Stimulated activated CD8-positive, alpha-beta memory T cell treated with anti-CD3 and anti-CD28 coated beads, Interleukin-4, amount 100 ng/mL, for 4 hours (primary cell): ENCODE data around the gene FBXO4.
"Not testable (repeated sequence)": the region's sequence is repeated elsewhere in the genome, so short reads cannot be mapped to it uniquely, and the experiment has no call there.

Experiments used
- DNase-seq, 2 donors: peaks; one replicate each; pipeline ENCODE4 v3.0.0-alpha.2; 2020; ENCODE audit warnings: low read depth in 2 of 2, low spot score in 1 of 2

Gene FBXO4

GRCh38 chr5:41921874-41922273, 3.2 kb upstream of the FBXO4 start:
- DNase-seq: no peak

DNA sequence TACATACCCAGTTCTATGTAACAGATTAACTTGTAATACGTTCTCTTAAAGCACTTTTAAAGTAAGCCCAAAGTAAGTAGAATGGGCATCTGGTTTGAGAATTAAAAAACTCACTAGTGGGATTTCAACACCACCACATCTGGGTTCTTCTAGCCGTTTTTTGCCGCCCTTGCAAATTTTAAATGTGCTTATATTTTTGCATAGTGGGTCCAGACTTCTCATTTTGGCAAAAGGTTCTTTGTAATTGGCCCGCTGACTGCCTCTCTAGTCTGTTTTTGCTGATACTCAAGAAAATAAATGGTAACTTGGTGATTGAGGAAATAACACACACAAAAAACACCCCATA, 582 bp upstream of the FBXO4 start:
- no peak for DNase-seq

DNA sequence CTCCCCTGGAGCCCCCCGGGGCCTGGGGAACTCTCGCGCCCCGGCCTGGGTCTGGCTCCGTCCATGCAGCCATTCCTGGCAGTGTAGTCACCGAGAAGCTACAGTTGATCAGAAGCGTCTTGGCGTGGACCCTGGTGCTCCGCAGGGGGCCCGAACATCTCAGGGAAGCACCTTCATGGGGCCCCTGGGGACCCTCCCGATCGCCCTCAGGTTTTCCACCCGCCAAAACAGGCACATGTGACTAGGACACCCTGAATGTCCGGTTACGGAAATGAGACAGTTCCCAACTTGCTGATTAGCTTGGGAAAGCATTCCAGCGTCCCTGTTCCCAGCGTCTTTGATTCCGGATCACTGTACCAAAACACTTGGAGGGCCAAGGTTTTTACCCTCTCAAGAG, 472 bp downstream of the FBXO4 start:
- DNase-seq: no peak

GRCh38 chr5:41927604-41928003, 2.5 kb downstream of the FBXO4 start:
- no peak for DNase-seq

- DNase-seq: no peak
These were observed 4.0 kb downstream of the FBXO4 start for GRCh38 chr5:41929035-41929434.

DNA sequence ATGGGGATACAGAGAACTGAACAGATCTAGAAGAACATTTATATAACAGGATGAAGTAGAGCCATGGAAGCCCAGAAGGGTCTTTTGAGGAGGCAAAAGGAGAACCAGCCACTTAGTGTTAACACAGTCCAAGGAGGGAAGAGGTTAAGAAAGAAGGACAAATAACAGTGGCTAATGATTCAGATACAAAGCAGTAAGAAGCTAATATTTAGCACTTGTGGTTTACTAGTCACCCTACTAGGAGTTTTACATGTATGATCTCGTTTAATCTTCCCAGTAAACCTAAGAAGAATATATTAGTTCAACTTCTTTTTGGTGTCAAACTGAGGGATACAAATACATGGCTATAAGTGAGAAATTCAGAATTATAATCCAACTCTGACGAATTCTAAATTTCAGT, 7.7 kb downstream of the FBXO4 start:
- no peak for DNase-seq

DNA sequence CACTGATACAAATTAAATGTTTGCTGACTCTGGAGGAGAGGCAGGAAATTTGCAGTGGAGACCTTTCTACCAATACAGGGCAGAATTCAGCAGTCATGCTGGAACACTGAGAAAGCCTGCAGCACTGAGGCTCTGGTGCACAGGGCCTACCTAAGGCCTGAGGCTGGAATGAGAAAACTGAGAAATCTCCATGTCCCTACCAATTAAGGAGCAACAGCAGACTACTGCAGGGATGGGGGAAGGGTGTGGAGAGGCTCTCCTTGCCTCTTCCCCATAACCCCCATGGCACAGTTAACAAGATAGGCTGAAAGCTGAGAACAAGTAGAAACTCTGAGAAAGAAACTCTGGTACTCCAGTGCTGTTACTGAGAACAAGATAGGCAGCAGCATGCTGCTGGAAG, 10.5 kb downstream of the FBXO4 start:
- no peak for DNase-seq

- no peak for DNase-seq
These were observed 15.6 kb downstream of the FBXO4 start for GRCh38 chr5:41940641-41941040.

GRCh38 chr5:41945332-41945955, 20.4 kb downstream of the FBXO4 start:
- DNase-seq: not testable (repeated sequence)

- DNase-seq: no peak
These were observed 26.1 kb downstream of the FBXO4 start for GRCh38 chr5:41951224-41951623.

DNA sequence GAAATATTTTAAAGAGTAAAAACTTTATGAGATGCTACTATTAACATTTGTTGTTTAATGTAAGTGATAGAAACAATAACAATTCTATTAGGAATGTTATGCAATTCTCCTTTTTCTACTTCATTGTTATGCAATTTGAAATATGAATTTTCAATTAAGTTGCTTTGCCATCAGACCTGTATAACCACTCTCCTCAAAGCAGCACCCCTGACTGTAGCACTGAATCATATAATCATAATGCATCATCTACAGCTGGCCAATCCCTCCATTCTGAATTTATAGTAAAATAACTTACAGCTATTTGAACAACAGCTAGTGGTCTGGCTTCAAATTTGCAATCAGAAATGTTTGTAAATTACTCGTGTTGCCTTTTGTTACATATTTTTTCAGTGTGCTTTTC, 29.2 kb downstream of the FBXO4 start:
- no peak for DNase-seq

DNA sequence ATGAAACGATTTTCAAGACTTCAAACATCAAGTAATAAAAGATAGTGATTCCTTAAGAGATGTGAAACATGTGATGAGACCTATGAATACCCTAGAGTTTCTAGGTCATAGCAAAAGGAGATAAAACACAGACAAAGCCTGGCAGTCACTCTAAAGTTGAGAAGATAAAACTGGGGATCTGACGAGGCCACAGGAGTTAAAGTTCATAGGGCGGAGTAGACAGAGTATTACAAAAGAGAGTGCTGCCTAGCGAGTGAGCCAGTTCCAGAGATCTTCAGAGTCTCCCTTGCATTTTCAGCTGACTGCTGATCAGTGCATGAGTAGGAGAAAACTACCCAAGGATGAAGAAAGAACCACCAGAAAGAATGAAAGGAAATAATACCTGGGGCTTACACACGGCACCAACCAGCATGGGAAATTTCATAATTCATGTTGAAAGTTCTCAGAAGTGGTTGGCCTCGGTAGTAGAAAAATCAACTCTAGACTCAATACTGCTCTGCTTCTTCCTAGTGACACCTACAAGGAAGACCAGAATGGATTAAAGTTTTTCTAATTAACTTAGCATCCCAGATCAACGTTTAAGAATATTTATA, 30.4 kb downstream of the FBXO4 start:
- no peak for DNase-seq

DNA sequence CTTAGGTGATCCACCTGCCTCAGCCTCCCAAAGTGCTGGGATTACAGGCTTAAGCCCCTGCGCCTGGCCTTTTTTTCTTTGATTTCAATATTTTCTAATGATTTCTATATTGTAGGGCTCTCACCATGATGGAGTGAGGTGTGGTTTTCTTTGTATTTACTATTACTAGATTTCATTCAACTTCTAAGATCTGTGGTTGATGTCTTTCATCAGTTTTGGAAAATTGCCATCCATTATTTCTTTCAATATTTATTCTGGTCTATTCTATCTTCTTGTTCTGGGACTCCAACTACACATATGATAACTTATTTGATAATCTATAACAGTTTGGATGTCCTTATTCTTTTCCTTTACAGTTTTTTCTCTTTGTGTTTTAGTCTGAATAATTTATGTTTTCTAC, 31.9 kb downstream of the FBXO4 start:
- no peak for DNase-seq

GRCh38 chr5:41960481-41960880, 35.4 kb downstream of the FBXO4 start:
- DNase-seq: no peak

DNA sequence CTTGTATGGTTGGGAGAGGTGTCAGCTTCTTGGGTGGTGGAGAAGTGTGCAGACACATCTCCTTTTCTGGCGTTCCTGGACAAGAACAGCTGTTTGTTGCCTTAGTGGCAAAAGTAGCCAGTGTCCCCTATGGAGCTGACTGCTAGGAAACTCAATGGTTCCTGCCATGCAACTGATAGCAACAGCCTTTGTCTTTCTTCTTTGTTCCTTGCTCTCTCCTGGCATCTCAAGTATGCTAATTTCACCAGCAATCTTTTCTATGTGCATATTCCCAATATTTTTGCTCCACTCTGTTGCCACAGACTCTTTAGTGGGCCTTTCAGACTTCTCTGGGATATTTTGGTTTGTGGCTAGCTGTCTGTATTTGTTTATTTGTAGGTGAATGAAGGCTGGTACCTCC, 36.7 kb downstream of the FBXO4 start:
- DNase-seq: no peak

DNA sequence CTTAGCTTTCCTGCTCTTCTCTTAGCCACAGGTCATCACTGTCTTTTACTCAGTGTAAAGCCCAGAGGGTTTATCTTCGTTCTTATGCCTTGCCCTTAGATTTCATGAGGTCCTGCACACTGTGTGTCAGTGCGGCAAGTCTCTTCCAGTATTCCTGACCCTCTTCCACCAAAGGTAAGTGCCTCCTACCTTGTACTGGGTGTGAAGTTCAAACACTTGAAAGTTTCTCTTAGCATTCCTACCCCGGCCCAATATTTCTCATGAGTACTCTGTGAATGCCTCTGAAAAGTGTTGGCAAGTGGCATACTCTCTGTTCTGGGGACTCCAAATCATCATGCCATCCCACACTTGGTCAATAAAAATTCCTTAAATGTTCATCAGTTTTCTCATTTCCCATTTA, 37.4 kb downstream of the FBXO4 start:
- DNase-seq: no peak

DNA sequence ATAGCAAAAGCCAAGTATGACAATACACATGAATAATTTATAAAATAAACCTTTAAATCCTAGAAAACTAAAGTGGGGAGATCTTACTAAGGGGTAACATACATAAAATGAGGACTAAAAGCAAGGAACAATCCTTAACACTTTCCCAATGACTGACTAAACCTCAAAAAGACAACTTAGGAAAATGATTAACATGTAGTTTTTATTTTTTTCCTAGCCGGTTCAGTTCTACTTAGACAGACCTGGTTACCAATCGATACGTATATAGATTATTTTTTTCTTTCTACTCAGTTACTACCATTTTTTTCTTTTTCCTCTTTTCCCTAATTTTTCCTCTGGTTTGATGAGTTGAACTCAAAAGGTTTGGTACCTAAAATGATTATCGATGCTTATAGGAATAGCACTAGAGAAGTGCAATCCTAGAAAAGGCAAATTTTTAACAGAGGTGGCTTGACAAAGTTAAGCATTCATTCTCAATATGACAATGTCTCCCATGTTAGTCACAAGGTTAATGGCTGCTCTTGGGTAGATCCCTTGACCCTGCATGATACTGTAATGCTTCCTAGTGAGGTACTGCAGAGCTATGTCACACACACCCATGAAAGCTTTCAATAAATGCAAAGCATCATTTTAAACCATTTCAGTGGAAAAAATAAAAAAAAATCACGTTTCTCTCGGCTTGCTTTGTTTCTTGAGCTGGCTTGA, 41.5 kb downstream of the FBXO4 start:
- DNase-seq: no peak

DNA sequence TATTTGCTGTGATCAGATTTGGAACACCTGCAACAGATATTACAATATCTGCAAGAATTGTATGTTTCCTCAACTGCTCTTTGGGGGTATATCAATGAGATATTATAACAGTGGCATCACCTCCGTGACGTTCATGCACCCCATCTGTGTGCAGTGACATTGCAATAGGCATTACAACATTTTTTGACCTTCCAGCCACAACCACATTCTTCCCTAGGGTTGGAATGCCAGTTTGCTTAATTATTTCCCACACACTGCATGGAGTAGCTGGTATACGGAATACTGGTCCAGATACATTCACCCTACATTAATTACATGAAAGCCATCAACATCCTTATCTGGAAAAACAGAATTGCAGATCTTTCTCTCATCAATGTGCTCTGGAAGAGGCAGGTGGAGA, 42.3 kb downstream of the FBXO4 start:
- DNase-seq: no peak

DNA sequence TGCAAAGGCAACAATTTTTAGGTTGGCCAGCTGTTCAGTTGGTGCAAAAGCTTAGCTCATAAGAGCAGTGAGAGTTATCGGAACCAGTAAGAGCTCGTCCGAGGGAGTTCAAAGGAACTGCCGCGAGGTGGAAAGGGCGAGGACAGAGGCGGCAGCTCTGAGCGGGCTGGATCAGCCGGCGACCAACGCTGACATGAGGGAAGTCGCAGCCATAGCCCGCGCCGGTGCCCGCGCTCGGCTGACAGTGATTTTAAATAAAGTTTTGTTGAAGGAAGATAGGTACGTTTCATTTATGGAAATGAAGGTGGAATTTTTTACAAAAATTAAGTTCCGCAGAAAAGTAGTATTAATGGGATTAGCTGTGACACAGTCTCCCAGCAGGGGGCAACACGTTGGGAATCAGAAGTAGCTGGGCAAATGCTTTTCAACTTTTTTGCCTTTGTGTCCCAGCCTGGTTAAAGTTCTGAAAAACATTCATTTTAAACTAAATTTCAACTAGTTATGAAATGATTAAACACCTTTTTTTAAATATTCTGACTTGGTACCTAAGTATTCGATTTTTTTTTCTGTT, 43.2 kb downstream of the FBXO4 start:
- no peak for DNase-seq

- no peak for DNase-seq
These were observed 48.0 kb downstream of the FBXO4 start for GRCh38 chr5:41973087-41973486.

- no peak for DNase-seq
These were observed 48.8 kb downstream of the FBXO4 start for GRCh38 chr5:41973887-41974286.

DNA sequence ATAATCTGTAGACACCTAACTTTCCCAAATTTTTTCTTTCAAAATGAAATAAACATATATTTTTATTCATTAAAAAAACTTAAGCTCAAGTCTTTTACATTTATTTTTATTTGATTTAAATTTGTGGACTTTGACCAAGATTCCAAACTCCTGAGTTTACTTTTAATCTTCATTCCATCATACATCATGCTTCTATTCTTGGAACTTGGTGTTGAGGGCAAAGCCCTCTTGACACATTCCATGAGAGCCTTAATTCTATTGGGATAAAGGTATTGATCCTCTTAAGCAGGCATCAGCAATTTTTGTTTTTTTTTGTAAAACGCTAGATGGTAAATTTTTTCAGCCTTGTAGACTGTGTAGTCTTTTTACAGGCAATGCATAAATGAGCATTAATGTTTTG, 53.6 kb downstream of the FBXO4 start:
- no peak for DNase-seq

DNA sequence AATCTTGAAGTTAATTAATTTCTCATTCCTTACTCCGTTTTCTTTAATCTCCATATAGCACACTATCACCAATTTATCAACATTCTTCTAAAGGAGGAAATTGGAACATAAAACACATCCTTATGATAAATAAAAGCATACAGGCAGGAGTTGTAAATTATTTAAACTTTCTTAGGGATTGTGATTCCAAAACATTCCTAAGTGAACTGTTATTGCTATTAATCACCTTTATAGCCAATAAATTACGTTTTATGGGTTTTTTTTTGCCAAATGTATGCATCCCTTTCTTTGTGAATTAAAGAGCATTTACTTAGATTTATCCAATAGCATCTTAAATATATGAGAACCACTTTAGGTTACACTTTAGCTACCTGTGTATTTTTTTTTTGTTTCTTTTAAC, 55.3 kb downstream of the FBXO4 start:
- no peak for DNase-seq
